GM12892 (cell line): ENCODE data around the gene SYNE3.

Experiments
- POLR2A ChIP-seq: IDR thresholded peaks from 2 replicates; pipeline ENCODE4 v1.6.1; 2011; ENCODE audit warnings: low read depth, low read length, control low read depth
- POLR2AphosphoS5 ChIP-seq: IDR thresholded peaks from 2 replicates; pipeline ENCODE4 v1.6.1; 2011; ENCODE audit warnings: low read depth, low read length, control low read depth

- no peak for TF ChIP-seq POLR2AphosphoS5
- TF ChIP-seq POLR2A = no peak
Measured at GRCh38 chr14:95538801-95539509, 22.5 kb upstream of the SYNE3 start.
